Activated CD4-positive, alpha-beta memory T cell treated with anti-CD3 and anti-CD28 coated beads, Interleukin-2, amount 10 ng/mL, durations not matched to agents 7 days and 5 days (primary cell): Measurements from ENCODE around the gene RNF169. TPM values are rescaled to one million over a fixed set of nuclear protein-coding genes. Genes with fewer than 3 reads are reported as not detected.

Experiments
- CTCF ChIA-PET: fragments of 350-600 bp; sonication (Branson Sonifier 250); formaldehyde crosslinking; loops from one replicate; lab custom pipeline; 2021; ENCODE audit warnings: antibody characterized with exemption, inconsistent platforms; lab: Charles Lee
- POLR2A ChIA-PET: fragments of 350-600 bp; sonication (Branson Sonifier 250); formaldehyde crosslinking; loops from one replicate; lab custom pipeline; 2021; ENCODE audit warnings: antibody characterized with exemption; lab: Charles Lee
- DNase-seq: peaks from one replicate; pipeline ENCODE4 v3.0.0-alpha.2; 2020
- H3K27ac Mint-ChIP-seq: one replicate; pipeline ENCODE4 v1.8.0; 2021; ENCODE audit warnings: mild to moderate bottlenecking, mixed read lengths
- H3K27me3 Mint-ChIP-seq: one replicate; pipeline ENCODE4 v1.8.0; 2021; ENCODE audit warnings: mixed read lengths
- H3K36me3 Mint-ChIP-seq: one replicate; pipeline ENCODE4 v1.8.0; 2021; ENCODE audit warnings: low read depth, mixed read lengths
- H3K4me1 Mint-ChIP-seq: one replicate; pipeline ENCODE4 v1.8.0; 2021; ENCODE audit warnings: mixed read lengths
- H3K4me3 Mint-ChIP-seq: one replicate; pipeline ENCODE4 v1.8.0; 2021; ENCODE audit warnings: mild to moderate bottlenecking, mixed read lengths
- H3K9me3 Mint-ChIP-seq: one replicate; pipeline ENCODE4 v1.8.0; 2021; ENCODE audit warnings: mixed read lengths
- total RNA-seq, 2 experiments: library from RNA; stranded (reverse); gene quantifications; one replicate each; pipeline ENCODE4 v1.2.3, GENCODE V29; 2021

The RNF169 gene
- total RNA-seq, 2 experiments from 2014 or later: 18.6 to 19.1 TPM

DNA sequence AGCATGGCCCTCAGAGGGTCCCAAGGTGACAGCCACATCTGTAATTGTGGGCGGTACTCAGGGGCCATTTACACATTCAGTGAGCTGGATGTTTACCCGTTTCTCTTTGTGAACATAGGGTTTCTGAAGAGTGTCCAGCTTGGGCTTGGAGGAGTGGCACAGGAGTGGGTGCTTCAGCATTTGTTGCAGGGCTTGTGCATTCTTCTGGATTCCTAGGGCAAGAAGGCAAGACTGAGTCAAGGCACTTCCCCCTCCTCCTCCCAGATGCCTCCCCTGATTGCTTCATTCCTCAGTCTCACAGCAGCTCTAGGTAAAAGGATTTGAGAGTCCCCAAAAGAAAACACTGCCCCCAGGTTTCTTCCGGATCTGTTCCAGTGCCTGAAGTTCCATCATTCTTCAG lies 95.4 kb downstream of the RNF169 start:
- ChIA-PET POLR2A (no interaction called here), CTCF (no interaction called here)
- Mint-ChIP-seq H3K27ac (no peak overlapping the region), H3K4me3 (no peak overlapping the region), H3K4me1 (peaks cover 8% of the 10 kb centered on the region), H3K27me3 (no peaks in the 10 kb centered on the region), H3K9me3 (no peaks in the 10 kb centered on the region), H3K36me3 (peaks cover 34% of the 10 kb centered on the region)
- no peak for DNase-seq

DNA sequence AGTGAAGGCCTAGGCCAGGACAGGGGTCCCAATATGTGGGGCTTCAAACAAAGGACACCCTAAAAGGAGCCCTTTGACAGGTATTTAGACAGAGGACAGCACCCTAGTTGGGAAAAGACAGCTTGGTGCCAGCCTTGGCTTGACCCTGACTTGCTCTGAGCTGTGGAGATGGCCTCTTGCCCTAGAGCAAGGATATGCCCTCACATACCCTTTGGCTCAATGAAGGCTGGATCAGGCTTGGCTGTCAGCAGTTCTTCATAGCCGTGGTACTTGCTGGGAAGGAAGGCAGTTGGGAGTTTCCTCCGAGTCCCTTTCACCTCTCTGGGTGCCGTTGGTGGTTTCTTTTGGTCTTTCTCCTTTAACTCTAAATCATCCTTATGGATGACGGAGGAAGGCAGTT lies 96.2 kb downstream of the RNF169 start:
- DNase-seq: no peak
- CTCF ChIA-PET: no interaction called here
- Mint-ChIP-seq H3K27me3 (no peaks in the 10 kb centered on the region), H3K27ac (no peak overlapping the region), H3K4me3 (no peak overlapping the region), H3K4me1 (peaks cover 8% of the 10 kb centered on the region), H3K9me3 (no peaks in the 10 kb centered on the region), H3K36me3 (peaks cover 28% of the 10 kb centered on the region)
- POLR2A ChIA-PET: no interaction called here

DNA sequence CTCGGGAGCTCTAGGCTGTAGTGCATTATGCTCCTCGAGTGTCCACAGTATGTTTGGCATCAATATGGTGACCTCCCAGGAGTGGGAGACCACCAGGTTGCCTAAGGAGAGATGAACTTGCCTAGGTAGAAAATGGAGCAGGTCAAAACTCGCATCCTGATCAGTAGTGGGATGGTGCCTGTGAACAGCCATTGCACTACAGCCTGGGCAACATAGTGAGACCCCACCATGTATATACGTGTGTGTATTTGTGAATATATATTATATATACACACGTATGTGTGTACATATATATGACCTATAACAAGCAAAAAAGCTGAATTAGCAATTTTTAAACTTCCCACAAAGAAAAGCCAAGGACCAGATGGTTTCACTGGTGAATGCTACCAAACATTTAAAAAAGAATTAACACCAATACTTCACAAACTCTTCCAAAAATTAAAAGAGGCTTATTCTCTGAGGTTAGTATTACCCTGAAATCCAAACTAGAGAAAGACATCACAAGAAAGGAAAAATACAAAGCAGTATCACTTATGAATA lies 97.4 kb downstream of the RNF169 start:
- Mint-ChIP-seq H3K4me1 (peaks cover 8% of the 10 kb centered on the region), H3K9me3 (no peaks in the 10 kb centered on the region), H3K27ac (no peak overlapping the region), H3K36me3 (peaks cover 28% of the 10 kb centered on the region), H3K27me3 (no peaks in the 10 kb centered on the region), H3K4me3 (no peak overlapping the region)
- DNase-seq: no peak
- POLR2A ChIA-PET: no interaction called here
- CTCF ChIA-PET: no interaction called here

DNA sequence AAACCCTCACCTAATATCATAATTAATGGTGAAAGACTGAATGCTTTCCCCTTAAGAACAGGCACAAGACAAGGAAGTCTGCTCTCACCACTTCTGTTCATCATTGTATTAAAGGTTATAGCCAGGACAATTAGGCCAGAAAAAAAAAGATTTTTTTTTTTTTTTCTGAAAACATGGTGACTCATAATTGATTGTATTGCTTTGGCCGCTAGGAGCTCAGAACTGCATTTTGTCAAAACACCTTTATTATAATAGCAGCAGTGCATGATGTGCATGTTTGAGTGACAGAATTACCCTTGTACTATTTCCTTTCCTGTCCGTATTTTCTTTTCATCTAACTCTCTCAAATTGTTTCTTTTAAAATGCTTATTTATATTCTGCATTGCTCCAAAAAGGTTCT lies 98.1 kb downstream of the RNF169 start:
- H3K4me1 Mint-ChIP-seq: peaks cover 8% of the 10 kb centered on the region
- peaks cover 28% of the 10 kb centered on the region for H3K36me3 Mint-ChIP-seq
- no peak for DNase-seq
- no peaks in the 10 kb centered on the region for H3K27me3 Mint-ChIP-seq
- no peaks in the 10 kb centered on the region for H3K9me3 Mint-ChIP-seq
- CTCF ChIA-PET: interaction anchor here (0.7 kb wide), 1 partner anchor 10 kb away, joined by 3 read pairs; no protein-coding TSS in a partner anchor
- no peak overlapping the region for H3K27ac Mint-ChIP-seq
- POLR2A ChIA-PET: no interaction called here
- no peak overlapping the region for H3K4me3 Mint-ChIP-seq

DNA sequence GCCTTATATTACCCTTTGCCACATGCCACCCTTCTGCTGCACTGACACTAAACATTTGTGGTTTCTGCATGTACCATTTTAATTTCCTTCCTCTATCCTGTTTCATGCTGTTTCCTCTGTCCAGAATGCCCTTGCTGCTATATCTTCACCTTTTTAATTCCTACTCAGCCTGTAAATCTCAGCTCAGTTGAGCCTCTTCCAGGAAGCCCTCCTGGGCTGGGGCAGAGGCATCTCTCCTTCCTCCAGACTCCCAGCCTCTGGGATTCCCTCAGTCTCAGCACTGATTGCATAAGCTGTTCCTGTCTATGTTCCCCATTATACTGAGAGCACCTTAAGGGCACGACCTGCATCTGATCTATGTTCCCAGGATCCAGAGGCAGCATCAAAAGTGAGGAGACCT lies 98.7 kb downstream of the RNF169 start:
- H3K4me1 Mint-ChIP-seq: peaks cover 8% of the 10 kb centered on the region
- no peaks in the 10 kb centered on the region for H3K9me3 Mint-ChIP-seq
- CTCF ChIA-PET: interaction anchor here (0.7 kb wide), 1 partner anchor 11 kb away, joined by 3 read pairs; no protein-coding TSS in a partner anchor
- H3K27ac Mint-ChIP-seq: no peak overlapping the region
- H3K4me3 Mint-ChIP-seq: no peak overlapping the region
- H3K27me3 Mint-ChIP-seq: no peaks in the 10 kb centered on the region
- peaks cover 28% of the 10 kb centered on the region for H3K36me3 Mint-ChIP-seq
- DNase-seq: no peak
- POLR2A ChIA-PET: no interaction called here

DNA sequence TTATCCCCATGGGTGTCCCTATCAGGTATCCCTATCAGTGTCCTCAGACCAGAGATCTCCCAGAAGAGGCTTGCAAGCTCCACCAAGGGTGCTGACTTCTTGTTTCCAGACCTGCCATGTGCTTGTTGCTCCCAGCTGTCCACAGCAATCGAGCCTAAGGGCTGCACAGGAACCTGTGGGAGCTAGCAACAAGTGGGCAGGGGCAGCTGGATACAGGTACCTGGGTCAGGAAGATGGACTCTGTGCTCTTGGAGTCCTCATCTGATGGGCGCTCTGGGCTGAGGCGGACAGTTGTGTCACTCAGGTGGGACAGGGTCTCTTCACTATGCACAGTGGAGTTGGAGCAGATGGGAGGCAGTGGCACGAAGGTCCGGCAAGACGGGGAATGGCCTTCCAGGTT lies 99.2 kb downstream of the RNF169 start:
- no peak overlapping the region for H3K4me3 Mint-ChIP-seq
- no peak overlapping the region for H3K27ac Mint-ChIP-seq
- H3K9me3 Mint-ChIP-seq: no peaks in the 10 kb centered on the region
- peaks cover 8% of the 10 kb centered on the region for H3K4me1 Mint-ChIP-seq
- POLR2A ChIA-PET: no interaction called here
- no peaks in the 10 kb centered on the region for H3K27me3 Mint-ChIP-seq
- CTCF ChIA-PET: no interaction called here
- H3K36me3 Mint-ChIP-seq: peaks cover 32% of the 10 kb centered on the region
- no peak for DNase-seq

DNA sequence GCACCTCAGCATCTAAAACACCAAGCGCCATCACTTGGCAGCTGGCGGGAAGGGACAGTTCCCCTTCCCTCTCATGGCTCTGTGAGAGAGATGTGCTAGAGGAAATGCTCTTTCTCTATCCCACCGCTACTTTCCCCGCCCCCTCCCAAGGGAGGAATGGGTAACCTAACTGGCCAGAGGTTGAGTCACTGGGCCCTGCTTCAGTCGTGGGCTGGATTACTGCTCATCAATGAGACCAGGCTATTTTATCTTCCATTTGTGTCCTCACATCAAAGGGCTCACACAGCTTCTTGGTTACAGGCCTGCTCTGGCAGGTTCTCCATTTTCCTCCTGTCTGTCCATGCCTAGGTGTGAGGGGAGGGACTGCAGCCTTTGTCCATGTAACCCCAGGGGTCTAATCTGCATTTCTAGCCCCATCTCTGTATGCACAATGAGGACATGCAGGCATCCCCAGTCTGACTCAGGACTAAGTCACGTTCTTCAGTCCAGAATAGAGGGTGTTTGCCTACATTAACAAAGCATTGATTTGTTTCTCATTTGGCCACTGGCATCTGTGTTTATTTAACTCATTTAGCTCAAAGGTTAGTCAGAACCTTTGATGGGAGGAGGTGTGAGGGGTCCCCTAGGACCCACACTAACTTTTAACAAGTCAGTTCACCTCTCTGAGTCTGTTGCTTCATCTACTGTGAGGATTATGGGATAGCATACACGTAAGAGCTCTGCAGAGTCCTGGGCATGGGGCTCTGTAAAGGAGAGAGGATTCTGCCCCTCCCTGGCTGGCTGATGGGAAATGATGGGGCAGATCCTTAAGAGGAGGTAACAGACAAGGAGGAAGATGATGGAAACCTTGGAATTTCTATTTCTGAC lies 101.1 kb downstream of the RNF169 start:
- ChIA-PET POLR2A (no interaction called here), CTCF (no interaction called here)
- Mint-ChIP-seq H3K4me3 (no peak overlapping the region), H3K36me3 (peaks cover 31% of the 10 kb centered on the region), H3K4me1 (peaks cover 8% of the 10 kb centered on the region), H3K9me3 (no peaks in the 10 kb centered on the region), H3K27me3 (no peaks in the 10 kb centered on the region), H3K27ac (no peak overlapping the region)
- no peak for DNase-seq

DNA sequence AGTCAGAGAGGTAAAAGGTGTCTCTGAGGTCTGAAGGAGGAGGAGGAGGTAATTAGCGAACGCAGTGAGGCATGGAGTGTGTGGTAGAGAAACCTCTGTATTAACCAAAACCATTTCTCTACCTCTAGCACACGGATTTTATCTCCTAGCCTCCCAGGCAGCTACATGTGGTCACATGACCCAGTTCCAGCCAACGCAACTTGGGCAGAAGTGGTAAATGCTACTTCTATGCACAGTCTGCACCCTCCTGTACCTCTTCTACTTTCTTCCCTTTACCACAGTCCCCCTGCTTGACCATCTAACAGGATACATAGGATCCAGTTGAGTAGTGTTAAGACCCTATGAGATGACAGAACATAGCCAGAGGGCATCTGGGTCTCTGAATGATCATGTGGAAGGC lies 104.6 kb downstream of the RNF169 start:
- DNase-seq: no peak
- CTCF ChIA-PET: no interaction called here
- Mint-ChIP-seq H3K36me3 (peaks cover 45% of the 10 kb centered on the region), H3K4me3 (no peak overlapping the region), H3K27me3 (no peaks in the 10 kb centered on the region), H3K9me3 (no peaks in the 10 kb centered on the region), H3K4me1 (no peaks in the 10 kb centered on the region), H3K27ac (no peak overlapping the region)
- POLR2A ChIA-PET: no interaction called here

DNA sequence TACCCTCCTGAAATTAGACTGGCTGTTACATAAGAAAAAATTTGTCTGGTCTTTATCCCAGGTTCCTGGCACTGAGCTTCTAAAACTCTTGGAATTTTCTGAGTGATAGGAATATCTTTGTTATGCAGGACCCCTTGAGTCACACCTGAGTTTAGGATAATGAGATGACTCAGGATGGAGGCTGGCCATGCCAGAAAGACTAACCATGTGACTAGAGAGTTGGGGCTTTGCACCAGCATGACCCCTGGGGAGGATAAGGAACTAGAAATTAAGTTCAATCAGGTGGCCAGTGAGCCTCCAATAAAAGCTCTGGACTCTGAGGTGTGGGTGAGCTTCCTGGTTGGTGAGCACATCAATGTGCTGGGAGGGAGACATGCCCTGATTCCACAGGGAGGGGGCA lies 112.1 kb downstream of the RNF169 start:
- H3K27me3 Mint-ChIP-seq: no peaks in the 10 kb centered on the region
- no peak overlapping the region for H3K27ac Mint-ChIP-seq
- no peak for DNase-seq
- ChIA-PET CTCF (no interaction called here), POLR2A (no interaction called here)
- no peak overlapping the region for H3K4me3 Mint-ChIP-seq
- peaks cover 17% of the 10 kb centered on the region for H3K9me3 Mint-ChIP-seq
- H3K36me3 Mint-ChIP-seq: peaks cover 74% of the 10 kb centered on the region
- no peaks in the 10 kb centered on the region for H3K4me1 Mint-ChIP-seq

DNA sequence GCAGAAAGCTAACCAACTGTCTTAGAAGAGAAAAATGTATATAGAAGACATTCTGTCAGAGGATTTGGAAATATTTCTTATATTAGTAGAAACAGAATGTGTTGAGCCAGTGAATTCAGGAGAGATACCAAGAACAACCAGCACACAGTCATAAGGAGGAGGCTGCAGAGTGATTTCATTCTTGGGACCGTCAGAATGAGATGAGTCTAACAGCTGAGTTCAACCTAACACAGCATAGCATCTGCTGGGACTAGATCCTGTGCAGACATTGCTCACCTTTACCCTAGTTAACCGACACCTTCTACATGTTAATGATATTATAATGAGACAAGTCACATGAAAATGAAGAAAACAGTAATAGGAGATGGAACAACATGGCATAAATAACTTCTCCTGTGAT lies 114.8 kb downstream of the RNF169 start:
- H3K4me1 Mint-ChIP-seq: no peaks in the 10 kb centered on the region
- ChIA-PET CTCF (no interaction called here), POLR2A (no interaction called here)
- no peak overlapping the region for H3K27ac Mint-ChIP-seq
- no peak for DNase-seq
- peaks cover 37% of the 10 kb centered on the region for H3K9me3 Mint-ChIP-seq
- no peaks in the 10 kb centered on the region for H3K27me3 Mint-ChIP-seq
- no peak overlapping the region for H3K4me3 Mint-ChIP-seq
- H3K36me3 Mint-ChIP-seq: peaks cover 88% of the 10 kb centered on the region

DNA sequence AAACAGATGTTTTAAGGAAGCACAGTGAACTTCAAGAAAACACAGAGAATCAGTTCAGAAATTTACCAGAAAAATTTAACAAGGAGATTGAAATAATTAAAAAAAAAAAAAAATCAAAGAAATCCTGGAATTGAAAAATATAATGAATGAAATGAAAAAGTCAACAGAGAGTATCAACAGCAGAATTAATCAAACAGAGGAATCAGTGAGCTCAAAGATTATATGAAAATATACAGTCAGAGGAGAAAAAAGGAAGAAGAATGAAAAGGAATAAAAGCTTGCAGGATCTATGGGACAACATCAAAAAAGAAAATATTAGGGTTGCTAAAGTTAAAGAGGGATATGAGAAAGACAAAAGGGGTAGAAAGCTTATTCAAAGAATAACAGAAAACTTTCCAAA lies 117.9 kb downstream of the RNF169 start:
- Mint-ChIP-seq H3K36me3 (peaks cover 84% of the 10 kb centered on the region), H3K27me3 (no peaks in the 10 kb centered on the region), H3K4me1 (no peaks in the 10 kb centered on the region), H3K4me3 (no peak overlapping the region), H3K27ac (no peak overlapping the region), H3K9me3 (peaks cover 43% of the 10 kb centered on the region)
- POLR2A ChIA-PET: no interaction called here
- CTCF ChIA-PET: interaction anchor here (0.7 to 0.8 kb wide), 3 partner anchors 164 to 250 kb away, joined by 3 to 4 read pairs (median 3); no protein-coding TSS in a partner anchor
- no peak for DNase-seq

DNA sequence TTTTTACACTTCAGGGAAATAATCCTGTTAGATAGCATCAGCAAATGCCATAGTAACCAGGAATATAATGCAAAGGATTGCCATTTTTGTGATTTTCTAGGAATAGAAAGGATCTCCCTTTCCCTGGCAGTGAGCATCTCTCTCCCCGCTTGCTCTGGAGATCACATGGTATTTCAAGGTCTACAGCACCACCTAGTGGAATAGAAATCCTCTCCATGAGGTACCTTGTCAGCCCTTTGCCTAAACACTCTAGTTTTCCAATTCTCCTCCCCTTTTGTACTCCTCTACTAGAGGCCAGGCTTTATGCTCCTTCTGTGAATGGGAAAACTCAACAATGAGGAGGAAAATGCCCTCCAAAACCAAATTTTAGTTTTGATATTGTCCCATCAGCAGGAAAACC lies 121.8 kb downstream of the RNF169 start:
- no peak overlapping the region for H3K27ac Mint-ChIP-seq

DNA sequence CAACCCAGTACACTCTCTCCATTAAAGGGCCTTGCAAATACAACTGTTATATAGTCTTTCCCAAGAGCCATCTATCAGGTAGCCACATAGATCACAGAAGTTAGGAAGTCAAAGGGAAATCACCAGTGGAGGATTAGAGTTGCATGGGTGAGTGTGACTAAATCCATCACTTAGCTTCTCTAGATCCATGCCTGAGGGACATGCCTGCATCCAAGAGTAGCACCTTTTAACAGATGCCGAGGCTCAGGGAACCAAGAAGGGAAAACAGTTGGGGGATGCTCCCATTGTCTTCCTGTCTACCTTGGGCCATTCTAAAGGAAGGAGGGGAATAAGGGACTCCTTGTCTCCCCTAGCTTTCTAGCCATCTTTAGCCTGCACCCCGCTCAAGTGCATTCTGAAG lies 122.4 kb downstream of the RNF169 start:
- H3K4me1 Mint-ChIP-seq: no peaks in the 10 kb centered on the region
- H3K4me3 Mint-ChIP-seq: no peak overlapping the region
- no peak for DNase-seq
- no peak overlapping the region for H3K27ac Mint-ChIP-seq
- H3K9me3 Mint-ChIP-seq: peaks cover 46% of the 10 kb centered on the region
- no peaks in the 10 kb centered on the region for H3K27me3 Mint-ChIP-seq
- peaks cover 75% of the 10 kb centered on the region for H3K36me3 Mint-ChIP-seq
- CTCF ChIA-PET: interaction anchor here (0.5 to 1.4 kb wide), 3 partner anchors 169 to 481 kb away, joined by 3 to 9 read pairs (median 4); no protein-coding TSS in a partner anchor
- POLR2A ChIA-PET: no interaction called here

More for the DNA sequence above, 121.8 kb downstream of the RNF169 start:
- H3K27me3 Mint-ChIP-seq: no peaks in the 10 kb centered on the region
- ChIA-PET POLR2A (no interaction called here), CTCF (interaction anchor here (0.5 to 2.6 kb wide), 6 partner anchors 145 to 480 kb away, joined by 3 to 15 read pairs (median 4); no protein-coding TSS in a partner anchor)
- H3K9me3 Mint-ChIP-seq: peaks cover 48% of the 10 kb centered on the region
- peaks cover 75% of the 10 kb centered on the region for H3K36me3 Mint-ChIP-seq
- DNase-seq: no peak
- no peaks in the 10 kb centered on the region for H3K4me1 Mint-ChIP-seq
- no peak overlapping the region for H3K4me3 Mint-ChIP-seq
